Fibroblast of skin of left biceps (primary cell): ENCODE data around the gene TRAM1L1.

Source experiments
- DNase-seq, 2 experiments: peaks; one replicate each; pipeline ENCODE4 v3.0.0-alpha.2; 2013; ENCODE audit warnings: low read depth in 2 of 2

Gene TRAM1L1

GRCh38 chr4:117084866-117085701 is at the start of gene TRAM1L1:
Gene TRAM1L1 (minus strand): TSS chr4:117085576. CDS start chr4:117085393, 183 bp downstream.
- peak; percentile 63 to 66 for DNase-seq

GRCh38 chr4:117134386-117134785 is 49.0 kb upstream of the TRAM1L1 start:
- peak; percentile 49 to 50 for DNase-seq

- no peak for DNase-seq
These were observed 11.5 kb upstream of the TRAM1L1 start for GRCh38 chr4:117096886-117097285.

- no peak for DNase-seq
These were observed 11.1 kb upstream of the TRAM1L1 start for GRCh38 chr4:117096462-117096861.

- peak; percentile 24 to 33 for DNase-seq
These were observed 8.2 kb upstream of the TRAM1L1 start for GRCh38 chr4:117093571-117093970.

- DNase-seq = no peak
These were observed 7.6 kb downstream of the TRAM1L1 start for GRCh38 chr4:117077760-117078159.

GRCh38 chr4:117068120-117068519 is 17.3 kb downstream of the TRAM1L1 start:
- no peak for DNase-seq

- peak; percentile 8 to 26 for DNase-seq
These were observed 21.2 kb downstream of the TRAM1L1 start for GRCh38 chr4:117063961-117064696.

GRCh38 chr4:117042962-117043361 is 42.4 kb downstream of the TRAM1L1 start:
- no peak for DNase-seq
